ENCODE measurements around the gene SMIM43.
"Not testable (repeated sequence)": the region's sequence is repeated elsewhere in the genome, so short reads cannot be mapped to it uniquely, and the experiment has no call there.

The SMIM43 gene

DNA sequence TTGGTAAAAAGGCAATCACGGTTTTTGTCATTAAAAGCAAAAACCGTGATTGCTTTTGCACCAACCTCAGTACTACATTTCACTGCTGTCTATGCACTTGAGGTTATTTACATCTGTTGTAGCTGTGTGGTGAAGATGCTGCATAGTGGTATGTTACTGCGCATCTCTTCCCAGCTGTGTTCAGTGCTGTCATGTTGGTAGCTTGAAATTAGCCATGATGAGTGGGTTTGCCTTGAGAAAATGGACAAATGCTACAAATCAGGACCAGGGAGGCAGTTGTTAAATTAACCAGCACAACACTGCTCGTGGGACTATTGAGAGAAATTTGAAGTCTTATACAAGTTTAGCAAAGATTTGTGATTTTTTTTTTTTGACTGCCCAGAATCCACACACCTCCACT lies 2.2 kb upstream of the SMIM43 start:
- TF ChIP-seq, protein P1, sequence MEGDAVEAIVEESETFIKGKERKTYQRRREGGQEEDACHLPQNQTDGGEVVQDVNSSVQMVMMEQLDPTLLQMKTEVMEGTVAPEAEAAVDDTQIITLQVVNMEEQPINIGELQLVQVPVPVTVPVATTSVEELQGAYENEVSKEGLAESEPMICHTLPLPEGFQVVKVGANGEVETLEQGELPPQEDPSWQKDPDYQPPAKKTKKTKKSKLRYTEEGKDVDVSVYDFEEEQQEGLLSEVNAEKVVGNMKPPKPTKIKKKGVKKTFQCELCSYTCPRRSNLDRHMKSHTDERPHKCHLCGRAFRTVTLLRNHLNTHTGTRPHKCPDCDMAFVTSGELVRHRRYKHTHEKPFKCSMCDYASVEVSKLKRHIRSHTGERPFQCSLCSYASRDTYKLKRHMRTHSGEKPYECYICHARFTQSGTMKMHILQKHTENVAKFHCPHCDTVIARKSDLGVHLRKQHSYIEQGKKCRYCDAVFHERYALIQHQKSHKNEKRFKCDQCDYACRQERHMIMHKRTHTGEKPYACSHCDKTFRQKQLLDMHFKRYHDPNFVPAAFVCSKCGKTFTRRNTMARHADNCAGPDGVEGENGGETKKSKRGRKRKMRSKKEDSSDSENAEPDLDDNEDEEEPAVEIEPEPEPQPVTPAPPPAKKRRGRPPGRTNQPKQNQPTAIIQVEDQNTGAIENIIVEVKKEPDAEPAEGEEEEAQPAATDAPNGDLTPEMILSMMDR (conservative IDR thresholded peaks at IDR 0.05; ENCODE audit: low read length) = no peak
- H3K4me3 ChIP-seq (ENCODE audit: low read length) = no peak overlapping the region
- no peak for DNase-seq (ENCODE audit: low read depth)

DNA sequence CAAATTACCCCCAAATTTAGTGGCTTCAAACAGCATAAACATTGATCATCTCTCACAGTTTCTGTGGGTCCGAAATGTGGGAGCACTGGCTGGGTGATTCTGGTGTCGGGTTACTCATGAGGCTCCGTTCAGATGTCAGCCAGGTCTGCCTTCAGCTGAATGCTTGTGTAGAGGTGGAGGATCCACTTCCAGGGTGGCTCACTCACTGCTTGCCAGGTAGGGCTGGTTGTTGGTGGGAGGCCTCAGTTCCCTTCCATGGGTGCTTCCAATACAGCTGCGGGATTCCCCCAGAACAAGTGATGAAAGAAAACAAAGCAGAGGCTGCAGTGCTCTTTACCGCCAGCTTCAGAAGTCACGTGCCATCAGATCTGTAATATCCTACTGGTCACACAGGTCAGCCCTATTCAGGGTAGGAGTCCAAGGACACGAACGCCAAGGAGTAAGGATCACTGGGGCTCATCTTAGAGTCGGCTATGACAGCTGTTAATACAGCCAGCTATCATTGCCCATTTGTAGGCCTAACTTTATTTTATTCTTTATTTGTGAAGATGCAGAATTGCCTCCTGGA lies 1.1 kb upstream of the SMIM43 start:
- no peak for DNase-seq (ENCODE audit: low read depth)
- TF ChIP-seq, protein P1 (conservative IDR thresholded peaks at IDR 0.05; ENCODE audit: low read length) = no peak
- no peak overlapping the region for H3K4me3 ChIP-seq (ENCODE audit: low read length)

DNA sequence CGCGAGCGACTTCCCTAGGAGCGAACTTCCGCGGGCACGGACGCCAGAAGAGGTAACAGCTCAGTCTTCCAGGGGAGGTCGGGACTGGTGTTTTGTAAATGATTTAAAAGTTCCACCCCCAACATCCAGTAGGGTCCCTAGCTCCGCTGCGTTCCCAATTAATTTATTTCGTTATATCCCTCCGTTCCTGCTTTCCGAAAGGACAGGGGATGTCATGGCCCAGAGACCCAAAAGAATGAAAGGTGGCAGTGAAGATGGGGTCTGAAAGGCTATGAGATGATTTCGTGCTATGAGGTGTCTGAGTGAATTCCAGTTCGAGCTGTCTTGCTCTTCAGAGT lies 373 bp upstream of the SMIM43 start:
- peak overlapping the region; percentile 74 for H3K4me3 ChIP-seq (ENCODE audit: low read length)
- TF ChIP-seq, protein P1 (conservative IDR thresholded peaks at IDR 0.05; ENCODE audit: low read length) = no peak
- DNase-seq (ENCODE audit: low read depth) = no peak

DNA sequence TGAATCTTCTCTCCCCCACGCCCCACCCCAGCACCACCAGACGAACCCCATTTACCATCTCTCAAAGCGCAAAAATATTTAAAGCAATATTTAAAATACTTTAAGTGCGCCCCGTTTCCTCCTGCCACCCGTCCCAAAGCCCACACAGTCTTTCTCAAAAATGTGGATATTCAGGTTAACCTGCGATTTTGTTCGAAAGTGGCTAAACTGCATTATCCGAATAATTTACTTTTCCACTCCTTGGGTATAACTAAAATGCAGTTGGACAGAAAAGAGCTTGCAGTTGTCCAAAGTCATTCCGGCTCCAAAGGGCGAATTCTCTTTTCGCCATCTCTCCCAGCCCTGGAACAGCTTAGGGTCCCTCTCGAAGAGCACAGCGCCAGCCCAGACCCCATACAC lies 662 bp downstream of the SMIM43 start:
- DNase-seq (ENCODE audit: low read depth) = no peak
- TF ChIP-seq, protein P1 (conservative IDR thresholded peaks at IDR 0.05; ENCODE audit: low read length) = no peak
- H3K4me3 ChIP-seq (ENCODE audit: low read length) = peak overlapping the region; percentile 74

DNA sequence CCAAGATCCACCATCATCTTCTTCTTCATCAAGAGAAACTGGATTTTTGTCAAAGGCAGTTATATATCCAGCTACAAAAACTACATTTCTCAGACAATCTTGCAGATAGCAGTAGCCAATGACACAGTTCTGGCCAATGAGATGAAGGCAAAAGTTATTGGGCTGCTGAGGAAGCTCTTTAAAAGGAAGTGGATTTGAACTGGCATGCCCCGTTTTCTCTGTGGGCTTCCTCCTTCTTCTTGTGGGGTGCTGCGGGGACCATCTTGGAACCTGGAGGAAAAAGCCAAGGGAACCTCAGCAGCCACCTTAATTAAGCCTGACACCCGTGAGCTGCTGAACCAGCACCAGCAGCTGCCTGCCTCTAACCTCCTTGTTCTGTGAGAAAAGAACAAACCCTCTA lies 4.8 kb downstream of the SMIM43 start:
- TF ChIP-seq, protein P1 (conservative IDR thresholded peaks at IDR 0.05; ENCODE audit: low read length) = no peak
- no peak for DNase-seq (ENCODE audit: low read depth)

DNA sequence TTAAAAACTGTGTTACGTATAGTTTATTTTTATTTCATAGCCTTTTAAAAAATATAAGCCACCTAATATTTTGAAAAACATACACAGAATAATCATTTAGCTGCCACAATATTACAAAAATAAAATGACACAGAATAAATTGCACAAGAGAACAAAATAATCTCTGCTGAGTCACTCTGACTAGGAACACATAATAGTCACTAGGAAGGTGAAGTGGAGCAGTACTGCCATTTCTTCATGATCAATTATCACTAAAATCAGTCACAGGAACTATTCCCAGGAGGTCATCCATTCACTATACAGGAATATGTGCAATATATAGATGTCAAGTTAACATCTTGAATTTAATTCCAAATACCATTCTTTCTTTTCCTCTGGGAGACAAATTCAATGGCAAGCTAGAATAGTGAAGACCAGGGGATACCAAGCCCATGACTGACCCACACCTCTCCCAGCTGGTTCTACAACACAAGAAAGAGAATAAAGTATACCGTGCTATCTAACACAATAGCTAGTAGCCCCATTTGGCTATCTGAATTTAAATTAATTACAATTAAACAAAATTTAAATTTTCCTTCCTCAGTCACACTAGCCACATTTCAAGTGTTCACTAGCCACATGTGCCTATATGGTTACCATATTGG lies 5.9 kb downstream of the SMIM43 start:
- TF ChIP-seq, protein P1 (conservative IDR thresholded peaks at IDR 0.05; ENCODE audit: low read length) = no peak
- peak; percentile 44 for DNase-seq (ENCODE audit: low read depth)
- H3K4me3 ChIP-seq (ENCODE audit: low read length) = no peak overlapping the region

More for the DNA sequence above, 4.8 kb downstream of the SMIM43 start:
- no peak overlapping the region for H3K4me3 ChIP-seq (ENCODE audit: low read length)

DNA sequence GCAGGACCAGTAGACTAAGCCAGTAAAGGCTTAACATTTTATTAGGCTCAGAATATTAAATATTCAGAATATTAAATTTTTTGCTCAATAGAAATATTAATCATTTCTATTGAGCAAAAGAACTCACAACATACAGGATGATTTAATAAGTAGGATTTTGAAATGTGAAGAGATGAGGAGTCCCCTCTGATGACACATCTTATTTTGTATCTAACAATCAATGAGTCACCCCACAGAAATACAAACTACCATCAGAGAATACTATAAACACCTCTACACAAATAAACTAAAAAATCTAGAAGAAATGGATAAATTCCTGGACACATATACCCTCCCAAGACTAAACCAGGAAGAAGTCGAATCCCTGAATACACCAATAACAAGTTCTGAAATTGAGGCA lies 12.8 kb downstream of the SMIM43 start:
- H3K4me3 ChIP-seq (ENCODE audit: low read length) = not testable (repeated sequence)
- peak; percentile 34 for DNase-seq (ENCODE audit: low read depth)
